Choroid plexus epithelial cell (primary cell): ENCODE data around the gene MANBA.

Experiments used
- DNase-seq: peaks from one replicate; pipeline ENCODE4 v3.0.0-alpha.2; 2010; ENCODE audit warnings: low read depth
- H3K4me3 ChIP-seq: 2 replicates; pipeline ENCODE4 v1.5.1; 2011; ENCODE audit warnings: low read depth, mild to moderate bottlenecking, control low read depth, low read length, moderate library complexity
- CTCF ChIP-seq: conservative IDR thresholded peaks from 2 replicates; pipeline ENCODE4 v1.5.1; 2011; ENCODE audit warnings: low read depth, mild to moderate bottlenecking, control low read depth, inconsistent platforms, low read length, moderate library complexity

The MANBA gene

GRCh38 chr4:102604222-102604940 is 156.4 kb downstream of the MANBA start:
- no peak for TF ChIP-seq CTCF
- no peak for DNase-seq
- no peak overlapping the region for H3K4me3 ChIP-seq

- H3K4me3 ChIP-seq, result no peak overlapping the region
- TF ChIP-seq CTCF, result no peak
- no peak for DNase-seq
Measured at GRCh38 chr4:102601586-102602227, 159.1 kb downstream of the MANBA start.

GRCh38 chr4:102600689-102601088 is 160.1 kb downstream of the MANBA start:
- TF ChIP-seq CTCF, result no peak
- no peak for DNase-seq
- no peak overlapping the region for H3K4me3 ChIP-seq

GRCh38 chr4:102599886-102600285 is 160.9 kb downstream of the MANBA start:
- H3K4me3 ChIP-seq, result no peak overlapping the region
- peak; percentile 12 for TF ChIP-seq CTCF
- DNase-seq, result peak; percentile 66

- no peak for DNase-seq
- TF ChIP-seq CTCF, result no peak
Measured at GRCh38 chr4:102599455-102599854, 161.3 kb downstream of the MANBA start.

GRCh38 chr4:102598762-102599374 is 161.9 kb downstream of the MANBA start:
- no peak overlapping the region for H3K4me3 ChIP-seq
- DNase-seq, result peak; percentile 71
- no peak for TF ChIP-seq CTCF

More at GRCh38 chr4:102599455-102599854, 161.3 kb downstream of the MANBA start:
- no peak overlapping the region for H3K4me3 ChIP-seq
